DMS153 treated with DMSO at 0.1 percent for 48 hours (cell line): ENCODE data around the gene EFNA3.
A peak's percentile ranks its signal among the peaks of the same experiment; 100 is the strongest.

Experiments
- DNase-seq: peaks from one replicate; lab custom pipeline; 2025; ENCODE audit not compliant: unreplicated experiment; lab: John Stamatoyannopoulos, UW

Gene EFNA3

GRCh38 chr1:155083052-155083541, 4.5 kb downstream of the EFNA3 start:
- DNase-seq, result no peak

DNA sequence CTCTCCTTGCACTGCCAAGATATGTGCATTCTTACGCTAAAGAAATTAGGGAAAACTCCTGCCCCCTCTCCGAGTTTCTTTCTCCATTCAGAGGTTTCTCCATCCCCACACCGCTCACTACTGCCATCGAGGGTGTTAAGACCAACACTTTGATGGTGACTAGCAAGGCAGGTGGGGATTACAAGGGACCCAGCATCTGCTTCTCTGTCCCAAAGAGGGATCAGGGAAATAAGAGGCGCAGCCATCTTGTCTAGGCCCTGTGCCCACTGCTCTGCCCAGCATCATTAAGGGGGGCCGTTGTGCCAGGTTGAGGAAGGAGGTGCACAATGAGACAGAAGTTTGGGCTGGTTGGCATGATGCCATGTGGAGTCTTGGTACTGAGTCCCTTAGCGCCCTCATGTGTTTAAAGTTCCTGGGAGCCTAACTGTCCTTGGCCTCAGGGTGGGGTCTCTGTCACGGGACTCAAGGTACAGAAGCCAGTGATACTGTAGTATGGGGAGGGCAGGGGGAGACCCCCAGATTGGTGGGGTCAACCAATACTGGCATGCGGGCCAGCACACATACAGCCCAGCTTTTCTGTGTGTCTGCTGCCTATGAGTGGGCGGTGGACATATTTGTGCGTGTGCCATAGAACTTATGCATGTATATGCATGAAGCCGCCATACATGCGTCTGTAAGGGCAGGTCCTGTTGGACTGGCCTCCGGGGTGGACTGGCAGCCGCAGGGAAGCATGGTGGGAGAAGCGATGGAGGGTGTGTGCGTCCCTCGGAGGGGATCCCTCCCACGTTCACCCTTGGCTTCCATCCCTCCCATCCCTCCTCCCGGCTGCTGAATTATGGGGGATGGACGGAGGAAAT, 5.5 kb downstream of the EFNA3 start:
- DNase-seq, result no peak

DNA sequence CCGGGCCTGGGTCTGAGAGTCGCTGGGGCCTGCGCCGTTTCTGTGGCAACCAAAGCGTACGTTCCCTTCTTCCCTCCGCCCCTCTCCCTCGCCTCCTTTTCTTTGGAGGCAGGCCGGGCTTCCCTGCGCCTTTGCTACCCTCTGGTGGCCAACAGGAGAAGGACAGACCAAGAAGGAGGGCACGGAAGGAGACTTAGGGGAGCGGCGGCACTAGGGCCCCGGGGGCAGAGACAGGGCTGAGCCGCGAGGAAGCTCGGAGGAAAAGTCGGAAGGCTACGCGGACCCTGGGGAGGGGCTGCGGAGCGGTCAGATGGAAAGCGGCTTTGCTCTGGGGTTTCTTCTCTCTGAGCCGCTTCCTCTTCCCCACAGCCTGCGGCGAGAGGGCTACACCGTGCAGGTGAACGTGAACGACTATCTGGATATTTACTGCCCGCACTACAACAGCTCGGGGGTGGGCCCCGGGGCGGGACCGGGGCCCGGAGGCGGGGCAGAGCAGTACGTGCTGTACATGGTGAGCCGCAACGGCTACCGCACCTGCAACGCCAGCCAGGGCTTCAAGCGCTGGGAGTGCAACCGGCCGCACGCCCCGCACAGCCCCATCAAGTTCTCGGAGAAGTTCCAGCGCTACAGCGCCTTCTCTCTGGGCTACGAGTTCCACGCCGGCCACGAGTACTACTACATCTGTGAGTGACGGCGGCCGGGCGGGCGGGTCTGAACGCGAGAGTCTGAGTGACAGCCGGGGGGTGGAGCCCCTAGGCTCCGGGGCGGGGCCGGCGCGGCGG, 6.3 kb downstream of the EFNA3 start:
- DNase-seq, result peak; percentile 99

DNA sequence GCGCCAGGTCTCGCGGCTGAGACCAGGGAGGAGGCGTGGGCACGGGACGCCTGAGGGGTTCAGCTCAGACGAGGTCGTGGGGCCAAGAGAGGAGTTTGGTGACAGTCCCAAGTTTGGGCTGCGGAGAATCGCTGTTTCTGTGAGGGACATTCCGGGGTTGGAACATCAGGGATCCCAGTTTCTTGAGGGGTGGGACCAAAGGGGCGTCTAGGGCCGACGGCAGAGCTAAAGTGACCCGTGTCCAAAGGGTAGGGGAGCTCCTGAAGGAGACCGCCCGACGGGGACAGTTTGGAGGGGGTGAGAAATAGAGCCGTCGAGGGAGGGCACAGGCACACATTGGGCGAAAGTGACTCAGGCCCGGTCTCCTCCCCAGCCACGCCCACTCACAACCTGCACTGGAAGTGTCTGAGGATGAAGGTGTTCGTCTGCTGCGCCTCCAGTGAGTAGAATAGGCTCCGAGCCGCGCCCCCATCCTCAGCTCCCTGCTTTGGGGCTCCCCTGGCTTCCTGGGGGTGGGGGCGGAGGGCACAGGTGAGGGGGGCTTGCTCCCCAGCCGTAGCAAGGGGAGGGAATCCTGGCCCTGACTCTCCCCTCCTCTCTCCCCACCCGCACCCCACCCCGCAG, 7.0 kb downstream of the EFNA3 start:
- DNase-seq, result no peak

DNA sequence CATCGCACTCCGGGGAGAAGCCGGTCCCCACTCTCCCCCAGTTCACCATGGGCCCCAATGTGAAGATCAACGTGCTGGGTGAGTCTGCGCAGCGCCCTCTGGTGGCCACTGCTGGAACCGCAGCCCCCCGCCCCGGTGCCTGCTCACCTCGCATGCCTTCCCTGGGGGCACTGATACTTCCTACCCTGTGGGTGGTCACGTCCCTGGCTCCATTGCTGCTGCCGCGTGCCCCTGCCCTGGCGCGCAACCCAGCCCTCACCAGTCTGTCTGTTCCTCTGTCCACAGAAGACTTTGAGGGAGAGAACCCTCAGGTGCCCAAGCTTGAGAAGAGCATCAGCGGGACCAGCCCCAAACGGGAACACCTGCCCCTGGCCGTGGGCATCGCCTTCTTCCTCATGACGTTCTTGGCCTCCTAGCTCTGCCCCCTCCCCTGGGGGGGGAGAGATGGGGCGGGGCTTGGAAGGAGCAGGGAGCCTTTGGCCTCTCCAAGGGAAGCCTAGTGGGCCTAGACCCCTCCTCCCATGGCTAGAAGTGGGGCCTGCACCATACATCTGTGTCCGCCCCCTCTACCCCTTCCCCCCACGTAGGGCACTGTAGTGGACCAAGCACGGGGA, 7.6 kb downstream of the EFNA3 start:
- no peak for DNase-seq

DNA sequence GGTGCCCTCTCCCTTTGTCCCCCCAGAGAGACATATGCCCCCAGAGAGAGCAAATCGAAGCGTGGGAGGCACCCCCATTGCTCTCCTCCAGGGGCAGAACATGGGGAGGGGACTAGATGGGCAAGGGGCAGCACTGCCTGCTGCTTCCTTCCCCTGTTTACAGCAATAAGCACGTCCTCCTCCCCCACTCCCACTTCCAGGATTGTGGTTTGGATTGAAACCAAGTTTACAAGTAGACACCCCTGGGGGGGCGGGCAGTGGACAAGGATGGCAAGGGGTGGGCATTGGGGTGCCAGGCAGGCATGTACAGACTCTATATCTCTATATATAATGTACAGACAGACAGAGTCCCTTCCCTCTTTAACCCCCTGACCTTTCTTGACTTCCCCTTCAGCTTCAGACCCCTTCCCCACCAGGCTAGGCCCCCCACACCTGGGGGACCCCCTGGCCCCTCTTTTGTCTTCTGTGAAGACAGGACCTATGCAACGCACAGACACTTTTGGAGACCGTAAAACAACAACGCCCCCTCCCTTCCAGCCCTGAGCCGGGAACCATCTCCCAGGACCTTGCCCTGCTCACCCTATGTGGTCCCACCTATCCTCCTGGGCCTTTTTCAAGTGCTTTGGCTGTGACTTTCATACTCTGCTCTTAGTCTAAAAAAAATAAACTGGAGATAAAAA, 8.4 kb downstream of the EFNA3 start:
- no peak for DNase-seq

GRCh38 chr1:155091071-155092051, 12.7 kb downstream of the EFNA3 start:
- DNase-seq, result peak; percentile 52

- no peak for DNase-seq
Observed at GRCh38 chr1:155092131-155092530, 13.5 kb downstream of the EFNA3 start.

DNA sequence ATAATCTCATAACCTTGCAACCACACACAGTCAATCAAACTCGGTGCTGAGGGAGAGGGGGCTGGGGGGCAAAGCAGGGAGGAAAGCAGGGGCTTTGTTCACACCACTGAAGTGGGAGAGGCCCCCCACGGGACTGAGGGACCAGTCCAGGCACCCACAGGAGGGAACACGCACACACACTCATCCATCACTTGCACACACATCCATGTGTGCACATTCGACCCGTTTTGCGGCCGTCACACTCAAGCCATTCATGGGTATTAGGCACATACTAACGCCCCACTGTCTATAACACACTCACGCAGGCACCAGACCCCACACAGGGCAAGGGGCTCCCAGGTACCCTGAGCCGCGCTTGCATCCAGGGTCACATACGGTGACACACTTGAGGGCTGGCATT, 14.0 kb downstream of the EFNA3 start:
- no peak for DNase-seq

- no peak for DNase-seq
Observed at GRCh38 chr1:155093911-155094621, 15.4 kb downstream of the EFNA3 start.

DNA sequence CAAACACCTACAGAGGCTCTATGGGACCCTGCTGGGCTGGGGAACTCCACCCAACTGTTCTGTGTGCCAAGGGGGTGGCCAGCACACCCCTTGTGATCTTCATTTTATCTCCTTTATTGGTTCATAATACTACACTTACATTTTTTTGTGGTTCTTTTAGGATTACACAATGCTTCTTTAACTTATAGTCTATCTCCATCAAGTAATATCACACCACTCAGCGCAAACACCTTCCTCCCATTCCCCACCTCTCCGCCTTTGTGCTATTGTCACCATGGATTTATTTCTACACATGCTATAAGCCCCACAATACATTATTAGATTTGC, 15.9 kb downstream of the EFNA3 start:
- DNase-seq, result no peak

- DNase-seq, result no peak
Observed at GRCh38 chr1:155099331-155099730, 20.7 kb downstream of the EFNA3 start.

GRCh38 chr1:155103325-155103724, 24.7 kb downstream of the EFNA3 start:
- no peak for DNase-seq

DNA sequence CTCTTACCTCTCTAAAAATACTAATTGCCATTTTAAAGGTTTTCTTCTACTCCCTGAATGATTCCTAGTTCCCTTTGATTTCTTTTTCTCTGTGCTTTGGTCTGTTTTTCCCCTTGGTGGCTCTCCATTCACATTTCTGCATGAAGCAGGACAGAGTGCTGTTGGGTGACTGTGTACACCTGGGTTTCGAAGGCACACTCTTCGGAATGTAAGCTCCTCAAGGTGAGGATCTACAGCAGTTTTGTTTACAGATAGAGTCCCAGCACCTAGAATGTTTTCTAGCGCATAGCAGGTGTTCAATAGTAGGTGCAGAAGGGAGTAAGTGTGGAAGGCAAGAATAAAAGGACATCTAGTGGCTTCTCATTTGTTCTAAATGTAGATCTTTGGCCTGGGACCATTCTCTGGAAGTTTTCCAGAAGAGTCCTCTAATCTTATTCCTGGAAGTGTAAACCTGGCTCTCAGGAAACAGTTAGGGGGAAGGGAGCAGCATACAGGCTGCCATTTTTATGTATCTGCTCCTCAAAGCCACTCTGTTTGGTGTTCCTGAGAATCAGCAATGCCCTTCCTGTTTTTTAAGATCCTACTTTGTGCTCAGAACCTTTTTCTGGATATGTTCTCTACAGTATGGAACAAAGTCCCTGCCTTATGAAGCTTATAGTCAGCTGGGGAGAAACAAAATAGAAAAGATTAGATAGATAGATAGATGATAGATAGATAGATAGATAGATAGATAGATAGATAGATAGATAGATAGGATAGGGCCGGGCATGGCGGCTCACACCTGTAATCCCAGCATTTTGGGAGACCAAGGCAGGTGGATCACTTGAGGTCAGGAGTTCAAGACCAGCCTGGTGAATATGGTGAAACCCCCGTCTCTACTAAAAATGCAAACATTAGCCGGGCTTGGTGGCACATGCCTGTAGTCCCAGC, 26.2 kb downstream of the EFNA3 start:
- DNase-seq, result no peak

GRCh38 chr1:155105604-155106011, 27.0 kb downstream of the EFNA3 start:
- DNase-seq, result no peak

DNA sequence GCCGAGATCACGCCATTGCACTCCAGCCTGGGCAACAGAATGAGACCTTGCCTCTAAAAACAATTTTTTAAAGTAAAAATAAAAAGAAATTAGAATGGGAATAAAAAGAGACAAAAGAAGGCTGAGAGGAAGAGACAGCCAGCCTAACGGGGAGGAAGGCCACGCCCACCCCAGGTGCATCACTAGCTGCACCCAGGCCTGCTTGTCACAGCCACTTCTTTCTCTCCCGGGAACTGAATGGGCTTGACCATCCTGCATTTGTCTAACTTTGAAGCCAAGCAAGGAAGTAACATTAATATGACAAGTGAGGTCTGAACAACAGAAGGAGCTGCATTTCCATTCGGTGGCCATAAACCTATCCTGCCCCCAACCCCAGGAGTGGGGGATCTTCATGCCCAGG, 28.2 kb downstream of the EFNA3 start:
- no peak for DNase-seq

- no peak for DNase-seq
Observed at GRCh38 chr1:155107309-155108264, 28.9 kb downstream of the EFNA3 start.
